HCT116 (cell line): ENCODE measurements around the gene MARCKSL1. TPM values are rescaled to one million over a fixed set of nuclear protein-coding genes. Genes with fewer than 3 reads are reported as not detected.

Experiments used
- ATAC-seq: fragments of 200-7000 bp; cut with Tn5 transposase; 2 replicates; pipeline ENCODE4 v1.9.1; 2020; ENCODE audit warnings: mild to moderate bottlenecking, moderate library complexity
- BruUV-seq: library from RNA; stranded (reverse); fragments of 400-500 nt; replicated peaks from 2 replicates; lab custom pipeline; 2021; lab: Mats Ljungman, UMichigan
- CTCF ChIA-PET: fragments of 300-600 bp; sonication (Branson Sonifier 250); formaldehyde crosslinking; loops from one replicate; lab custom pipeline; 2021; ENCODE audit warnings: antibody characterized with exemption; lab: Charles Lee
- POLR2A ChIA-PET: fragments of 300-600, 350-600 bp; sonication (Branson Sonifier 250); formaldehyde crosslinking; loops from one replicate; lab custom pipeline; 2021; ENCODE audit warnings: antibody characterized with exemption; lab: Charles Lee
- RAD21 ChIA-PET, 2 experiments: fragments of 300-600 bp; sonication (Branson Sonifier 250); formaldehyde crosslinking; loops; one replicate each; lab custom pipeline; 2023; ENCODE audit warnings: low total read pairs in 2 of 2; ENCODE audit not compliant: uncharacterized antibody in 2 of 2, unreplicated experiment in 2 of 2, low non-redundant PET in 1 of 2; lab: Charles Lee
- DNase-seq: peaks from one replicate; pipeline ENCODE4 v3.0.0-alpha.2; 2010; ENCODE audit warnings: low read depth, low spot score
- H2AFZ ChIP-seq: fragments of 200-600 bp; shearing (Covaris generic), sonication (generic); 2 replicates; pipeline ENCODE4 v1.6.1; 2017; ENCODE audit warnings: low read depth, mixed run types, mixed read lengths, antibody characterized with exemption, low read length; ENCODE audit not compliant: poor library complexity, severe bottlenecking
- H3K27ac ChIP-seq: 2 replicates; pipeline ENCODE4 v1.5.1; 2012; ENCODE audit warnings: low read depth, low read length
- H3K27me3 ChIP-seq: fragments of 200-600 bp; sonication (generic); 2 replicates; pipeline ENCODE4 v1.6.1; 2016; ENCODE audit warnings: mixed run types, low read length, mixed read lengths; ENCODE audit not compliant: insufficient read depth
- H3K36me3 ChIP-seq, 2 experiments: fragments of 200-500 bp in 1 of 2; fragments of 200-600 bp in 1 of 2; sonication (Bioruptor generic) in 1 of 2; sonication (generic) in 1 of 2; 2 replicates each; pipeline versions ENCODE4 v1.5.1 to v1.6.1; 2014 to 2016; ENCODE audit warnings: low read length in 2 of 2, inconsistent platforms in 1 of 2, mixed read lengths in 1 of 2, mixed run types in 1 of 2; ENCODE audit not compliant: insufficient read depth in 2 of 2, control insufficient read depth in 1 of 2
- H3K4me1 ChIP-seq, 2 experiments: fragments of 200-600 bp in 1 of 2; sonication (generic) in 1 of 2; 2 replicates each; pipeline versions ENCODE4 v1.5.1 to v1.6.1; 2012 to 2017; ENCODE audit warnings: low read length in 2 of 2, inconsistent platforms in 1 of 2, mild to moderate bottlenecking in 1 of 2, mixed read lengths in 1 of 2, mixed run types in 1 of 2, moderate library complexity in 1 of 2; ENCODE audit not compliant: insufficient read depth in 2 of 2, control insufficient read depth in 1 of 2
- H3K4me2 ChIP-seq: fragments of 200-600 bp; sonication (generic); 2 replicates; pipeline ENCODE4 v1.6.1; 2017; ENCODE audit warnings: mixed run types, low read length, mixed read lengths
- H3K4me3 ChIP-seq, 2 experiments: fragments of 200-600 bp in 1 of 2; sonication (generic) in 1 of 2; replicated peaks in 1 of 2; 2 replicates each; pipeline ENCODE4 v1.5.1; 2011 to 2016; ENCODE audit warnings: low read length in 2 of 2, control low read depth in 1 of 2, low read depth in 1 of 2, mild to moderate bottlenecking in 1 of 2, mixed read lengths in 1 of 2, mixed run types in 1 of 2
- H3K79me2 ChIP-seq: fragments of 200-600 bp; sonication (generic); 2 replicates; pipeline ENCODE4 v1.6.1; 2017; ENCODE audit warnings: mild to moderate bottlenecking, mixed run types, low read length, moderate library complexity, mixed read lengths; ENCODE audit not compliant: insufficient read depth
- H3K9ac ChIP-seq: fragments of 200-600 bp; sonication (generic); 2 replicates; pipeline ENCODE4 v1.6.1; 2016; ENCODE audit warnings: low read length, mixed read lengths
- H3K9me2 ChIP-seq: fragments of 200-600 bp; sonication (generic), shearing (Covaris generic); 2 replicates; pipeline ENCODE4 v1.6.1; 2017; ENCODE audit warnings: mixed run types, mild to moderate bottlenecking, moderate library complexity; ENCODE audit not compliant: insufficient read depth
- H3K9me3 ChIP-seq, 2 experiments: fragments of 200-500 bp in 1 of 2; fragments of 200-600 bp in 1 of 2; sonication (Bioruptor generic) in 1 of 2; sonication (generic) in 1 of 2; 2 replicates each; pipeline ENCODE4 v1.6.1; 2014 to 2017; ENCODE audit warnings: low read length in 2 of 2, mixed read lengths in 2 of 2, inconsistent platforms in 1 of 2, low read depth in 1 of 2, mild to moderate bottlenecking in 1 of 2, mixed run types in 1 of 2, moderate library complexity in 1 of 2; ENCODE audit not compliant: control insufficient read depth in 1 of 2, insufficient read depth in 1 of 2
- H4K20me1 ChIP-seq: fragments of 200-600 bp; sonication (generic), shearing (Covaris generic); 2 replicates; pipeline ENCODE4 v1.6.1; 2017; ENCODE audit warnings: mixed run types, mild to moderate bottlenecking, moderate library complexity; ENCODE audit not compliant: insufficient read depth
- CBX3 ChIP-seq: IDR thresholded peaks from 2 replicates; pipeline ENCODE4 v1.6.1; 2012; ENCODE audit warnings: low read depth
- EGR1 ChIP-seq: IDR thresholded peaks from 2 replicates; pipeline ENCODE4 v1.6.1; 2012; ENCODE audit warnings: low read depth
- EZH2 ChIP-seq: fragments of 200-600 bp; sonication (generic); IDR thresholded peaks from 2 replicates; pipeline ENCODE4 v1.6.1; 2017; ENCODE audit warnings: antibody characterized with exemption, mixed run types
- EZH2phosphoT487 ChIP-seq: fragments of 200-600 bp; IDR thresholded peaks from 2 replicates; pipeline ENCODE4 v1.6.1; 2018; ENCODE audit warnings: antibody characterized with exemption, borderline replicate concordance
- MAX ChIP-seq: IDR thresholded peaks from 2 replicates; pipeline ENCODE4 v1.6.1; 2012
- POLR2A ChIP-seq: IDR thresholded peaks from 2 replicates; pipeline ENCODE4 v1.7.0; 2011; ENCODE audit warnings: borderline replicate concordance; ENCODE audit not compliant: insufficient read depth, insufficient read length; ENCODE audit errors: extremely low read depth
- RAD21 ChIP-seq: IDR thresholded peaks from 2 replicates; pipeline ENCODE4 v1.6.1; 2012; ENCODE audit warnings: low read depth, mild to moderate bottlenecking
- SP1 ChIP-seq: IDR thresholded peaks from 2 replicates; pipeline ENCODE4 v1.6.1; 2012; ENCODE audit warnings: low read depth
- YY1 ChIP-seq: IDR thresholded peaks from 2 replicates; pipeline ENCODE4 v1.6.1; 2011; ENCODE audit warnings: low read length, low read depth, moderate library complexity, mild to moderate bottlenecking; ENCODE audit not compliant: insufficient replicate concordance; ENCODE audit errors: extremely low read depth
- ZBTB33 ChIP-seq: IDR thresholded peaks from 2 replicates; pipeline ENCODE4 v1.6.1; 2011; ENCODE audit warnings: mild to moderate bottlenecking, low read length, moderate library complexity; ENCODE audit not compliant: insufficient replicate concordance; ENCODE audit errors: extremely low read depth
- intact Hi-C: fragments of 100-400 bp; cut with micrococcal nuclease; formaldehyde crosslinking; loops from 2 replicates; pipeline ENCODE4 v1.10.0; 2022
- total RNA-seq: library from RNA; stranded (reverse); gene quantifications from one replicate; pipeline ENCODE4 v1.2.1, GENCODE V29; 2021; ENCODE audit not compliant: unreplicated experiment
- TF ChIP-seq, protein P1 (sequence below): IDR thresholded peaks from 2 replicates; pipeline ENCODE4 v1.6.1; 2012; ENCODE audit warnings: low read depth
- TF ChIP-seq, protein P2 (sequence below): IDR thresholded peaks from 2 replicates; pipeline ENCODE4 v1.6.1; 2012

Gene MARCKSL1
- total RNA-seq, 1 experiment from 2014 or later = 127 TPM

DNA sequence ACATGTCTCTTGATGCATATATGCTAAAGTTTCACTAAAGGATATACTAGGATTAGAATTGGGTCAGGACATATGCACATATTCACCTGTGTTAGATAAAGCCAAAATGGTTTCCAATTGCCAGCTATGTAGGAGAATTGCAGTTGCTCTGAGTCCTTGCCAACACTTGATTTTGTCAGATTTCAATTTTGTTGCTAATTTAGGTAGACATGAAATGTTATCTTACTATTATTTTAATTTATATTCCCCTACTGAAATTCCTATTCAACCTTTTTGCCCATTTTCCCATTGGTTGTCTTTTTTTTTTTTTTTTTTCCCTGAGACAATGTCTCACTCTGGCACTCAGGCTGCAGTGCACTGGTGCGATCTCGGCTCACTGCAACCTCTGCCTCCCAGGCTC is 30.7 kb downstream of the MARCKSL1 start:
- no peak overlapping the region for H2AFZ ChIP-seq
- intact Hi-C loops = no loop called here
- DNase-seq (no peak), ATAC-seq (no peak)
- peaks cover 3% of the 10 kb centered on the region; the same call in 1 of the 2 replicates for H4K20me1 ChIP-seq
- H3K9ac ChIP-seq = no peak overlapping the region
- no peak overlapping the region for H3K4me3 ChIP-seq
- H3K36me3 ChIP-seq = peaks cover 25 to 37% of the 10 kb centered on the region in 2 experiments
- no peaks in the 10 kb centered on the region for H3K9me2 ChIP-seq
- POLR2A ChIA-PET = no interaction called here
- H3K4me1 ChIP-seq = no peaks in the 10 kb centered on the region
- TF ChIP-seq SP1 = no peak
- TF ChIP-seq YY1 = no peak
- no peak for TF ChIP-seq EGR1
- no peak for TF ChIP-seq RAD21
- TF ChIP-seq, protein P1, sequence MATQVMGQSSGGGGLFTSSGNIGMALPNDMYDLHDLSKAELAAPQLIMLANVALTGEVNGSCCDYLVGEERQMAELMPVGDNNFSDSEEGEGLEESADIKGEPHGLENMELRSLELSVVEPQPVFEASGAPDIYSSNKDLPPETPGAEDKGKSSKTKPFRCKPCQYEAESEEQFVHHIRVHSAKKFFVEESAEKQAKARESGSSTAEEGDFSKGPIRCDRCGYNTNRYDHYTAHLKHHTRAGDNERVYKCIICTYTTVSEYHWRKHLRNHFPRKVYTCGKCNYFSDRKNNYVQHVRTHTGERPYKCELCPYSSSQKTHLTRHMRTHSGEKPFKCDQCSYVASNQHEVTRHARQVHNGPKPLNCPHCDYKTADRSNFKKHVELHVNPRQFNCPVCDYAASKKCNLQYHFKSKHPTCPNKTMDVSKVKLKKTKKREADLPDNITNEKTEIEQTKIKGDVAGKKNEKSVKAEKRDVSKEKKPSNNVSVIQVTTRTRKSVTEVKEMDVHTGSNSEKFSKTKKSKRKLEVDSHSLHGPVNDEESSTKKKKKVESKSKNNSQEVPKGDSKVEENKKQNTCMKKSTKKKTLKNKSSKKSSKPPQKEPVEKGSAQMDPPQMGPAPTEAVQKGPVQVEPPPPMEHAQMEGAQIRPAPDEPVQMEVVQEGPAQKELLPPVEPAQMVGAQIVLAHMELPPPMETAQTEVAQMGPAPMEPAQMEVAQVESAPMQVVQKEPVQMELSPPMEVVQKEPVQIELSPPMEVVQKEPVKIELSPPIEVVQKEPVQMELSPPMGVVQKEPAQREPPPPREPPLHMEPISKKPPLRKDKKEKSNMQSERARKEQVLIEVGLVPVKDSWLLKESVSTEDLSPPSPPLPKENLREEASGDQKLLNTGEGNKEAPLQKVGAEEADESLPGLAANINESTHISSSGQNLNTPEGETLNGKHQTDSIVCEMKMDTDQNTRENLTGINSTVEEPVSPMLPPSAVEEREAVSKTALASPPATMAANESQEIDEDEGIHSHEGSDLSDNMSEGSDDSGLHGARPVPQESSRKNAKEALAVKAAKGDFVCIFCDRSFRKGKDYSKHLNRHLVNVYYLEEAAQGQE = no peak
- TF ChIP-seq, protein P2, sequence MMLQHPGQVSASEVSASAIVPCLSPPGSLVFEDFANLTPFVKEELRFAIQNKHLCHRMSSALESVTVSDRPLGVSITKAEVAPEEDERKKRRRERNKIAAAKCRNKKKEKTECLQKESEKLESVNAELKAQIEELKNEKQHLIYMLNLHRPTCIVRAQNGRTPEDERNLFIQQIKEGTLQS = no peak
- no peak for TF ChIP-seq MAX
- no peak for TF ChIP-seq EZH2phosphoT487
- no peak for TF ChIP-seq CBX3
- TF ChIP-seq EZH2 = no peak
- TF ChIP-seq POLR2A = no peak
- no peak for TF ChIP-seq ZBTB33
- RAD21 ChIA-PET = no interaction called here
- BruUV-seq = no TSS peak
- H3K27me3 ChIP-seq = no peaks in the 10 kb centered on the region
- H3K79me2 ChIP-seq = peaks cover 72% of the 10 kb centered on the region
- no peak overlapping the region for H3K4me2 ChIP-seq
- CTCF ChIA-PET = no interaction called here
- H3K9me3 ChIP-seq = no peaks in the 10 kb centered on the region
- no peak overlapping the region for H3K27ac ChIP-seq
